OCI-LY1 (cell line): Measurements from ENCODE around the gene ATP8B2.
"Not testable (repeated sequence)": the region's sequence is repeated elsewhere in the genome, so short reads cannot be mapped to it uniquely, and the experiment has no call there.

Source experiments
- EZH2 ChIP-seq: fragments of 200-600 bp; sonication (generic), shearing (Covaris generic); IDR thresholded peaks from 2 replicates; pipeline ENCODE4 v1.8.0; 2017; ENCODE audit warnings: borderline replicate concordance, mixed run types, mild to moderate bottlenecking, antibody characterized with exemption, low read length, moderate library complexity, mixed read lengths
- TF ChIP-seq, protein P1 (sequence below): fragments of 200-600 bp; sonication (generic), shearing (Covaris generic); IDR thresholded peaks from 2 replicates; pipeline ENCODE4 v1.5.1; 2017; ENCODE audit warnings: mild to moderate bottlenecking, antibody characterized with exemption, low read length, moderate library complexity, mixed read lengths

GRCh38 chr1:154321609-154321934, 3.8 kb upstream of the ATP8B2 start:
- TF ChIP-seq, protein P1, sequence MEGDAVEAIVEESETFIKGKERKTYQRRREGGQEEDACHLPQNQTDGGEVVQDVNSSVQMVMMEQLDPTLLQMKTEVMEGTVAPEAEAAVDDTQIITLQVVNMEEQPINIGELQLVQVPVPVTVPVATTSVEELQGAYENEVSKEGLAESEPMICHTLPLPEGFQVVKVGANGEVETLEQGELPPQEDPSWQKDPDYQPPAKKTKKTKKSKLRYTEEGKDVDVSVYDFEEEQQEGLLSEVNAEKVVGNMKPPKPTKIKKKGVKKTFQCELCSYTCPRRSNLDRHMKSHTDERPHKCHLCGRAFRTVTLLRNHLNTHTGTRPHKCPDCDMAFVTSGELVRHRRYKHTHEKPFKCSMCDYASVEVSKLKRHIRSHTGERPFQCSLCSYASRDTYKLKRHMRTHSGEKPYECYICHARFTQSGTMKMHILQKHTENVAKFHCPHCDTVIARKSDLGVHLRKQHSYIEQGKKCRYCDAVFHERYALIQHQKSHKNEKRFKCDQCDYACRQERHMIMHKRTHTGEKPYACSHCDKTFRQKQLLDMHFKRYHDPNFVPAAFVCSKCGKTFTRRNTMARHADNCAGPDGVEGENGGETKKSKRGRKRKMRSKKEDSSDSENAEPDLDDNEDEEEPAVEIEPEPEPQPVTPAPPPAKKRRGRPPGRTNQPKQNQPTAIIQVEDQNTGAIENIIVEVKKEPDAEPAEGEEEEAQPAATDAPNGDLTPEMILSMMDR, result not testable (repeated sequence)
- TF ChIP-seq EZH2, result not testable (repeated sequence)
